ENCODE results near the gene INTS1.
"Not testable (repeated sequence)": the region's sequence is repeated elsewhere in the genome, so short reads cannot be mapped to it uniquely, and the experiment has no call there.

Gene INTS1

DNA sequence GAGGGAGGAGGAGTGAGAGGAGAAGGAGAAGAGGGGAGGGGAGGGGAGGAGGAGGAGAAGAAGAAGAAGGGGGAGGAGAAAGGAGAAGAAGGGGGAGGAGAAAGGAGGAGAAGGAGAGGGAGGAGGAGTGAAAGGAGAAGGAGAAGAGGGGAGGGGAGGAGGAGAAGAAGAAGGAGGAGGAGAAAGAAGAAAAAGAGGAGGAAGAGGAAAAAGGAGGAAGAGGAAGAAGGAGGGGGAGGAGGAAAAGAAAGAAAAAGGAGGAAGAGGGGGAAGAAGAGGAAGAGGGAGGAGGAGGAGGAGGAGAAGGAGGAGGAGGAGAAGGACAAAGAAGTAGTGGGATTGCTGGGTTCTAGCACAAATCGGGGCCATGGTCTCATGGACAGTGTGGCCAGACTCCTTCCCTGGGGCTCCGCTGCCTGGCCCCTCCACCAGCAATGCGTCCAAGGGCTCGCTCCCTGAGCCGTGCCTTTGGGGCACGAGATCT, 22.1 kb upstream of the INTS1 start:
- H3K4me3 ChIP-seq (ENCODE audit: low read length): no peak overlapping the region
- no peak for DNase-seq (ENCODE audit: low read depth)
- TF ChIP-seq, protein P1, sequence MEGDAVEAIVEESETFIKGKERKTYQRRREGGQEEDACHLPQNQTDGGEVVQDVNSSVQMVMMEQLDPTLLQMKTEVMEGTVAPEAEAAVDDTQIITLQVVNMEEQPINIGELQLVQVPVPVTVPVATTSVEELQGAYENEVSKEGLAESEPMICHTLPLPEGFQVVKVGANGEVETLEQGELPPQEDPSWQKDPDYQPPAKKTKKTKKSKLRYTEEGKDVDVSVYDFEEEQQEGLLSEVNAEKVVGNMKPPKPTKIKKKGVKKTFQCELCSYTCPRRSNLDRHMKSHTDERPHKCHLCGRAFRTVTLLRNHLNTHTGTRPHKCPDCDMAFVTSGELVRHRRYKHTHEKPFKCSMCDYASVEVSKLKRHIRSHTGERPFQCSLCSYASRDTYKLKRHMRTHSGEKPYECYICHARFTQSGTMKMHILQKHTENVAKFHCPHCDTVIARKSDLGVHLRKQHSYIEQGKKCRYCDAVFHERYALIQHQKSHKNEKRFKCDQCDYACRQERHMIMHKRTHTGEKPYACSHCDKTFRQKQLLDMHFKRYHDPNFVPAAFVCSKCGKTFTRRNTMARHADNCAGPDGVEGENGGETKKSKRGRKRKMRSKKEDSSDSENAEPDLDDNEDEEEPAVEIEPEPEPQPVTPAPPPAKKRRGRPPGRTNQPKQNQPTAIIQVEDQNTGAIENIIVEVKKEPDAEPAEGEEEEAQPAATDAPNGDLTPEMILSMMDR (IDR thresholded peaks at IDR 0.05; ENCODE audit: insufficient read depth, low read depth, low read length, missing control alignments): no peak

DNA sequence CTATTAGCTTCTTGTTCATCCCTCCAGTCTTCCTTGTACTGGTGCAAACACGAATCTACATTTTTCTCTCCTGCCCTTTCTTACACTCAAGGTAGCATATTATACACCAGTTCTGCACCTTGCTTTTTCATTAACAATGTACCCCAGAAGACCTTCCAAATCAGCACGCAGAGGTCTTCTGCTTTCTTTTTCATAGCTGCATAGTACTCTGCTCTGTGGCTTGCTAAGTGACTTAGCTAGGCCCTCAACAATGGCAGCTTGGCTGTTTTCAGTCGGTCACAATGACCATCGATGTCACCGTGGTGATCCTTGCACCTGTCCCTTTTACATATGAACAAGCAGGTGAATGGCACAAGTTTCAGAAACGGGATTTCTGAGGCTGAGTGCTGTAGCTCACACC, 21.2 kb upstream of the INTS1 start:
- TF ChIP-seq, protein P1 (IDR thresholded peaks at IDR 0.05; ENCODE audit: insufficient read depth, low read depth, low read length, missing control alignments): no peak

DNA sequence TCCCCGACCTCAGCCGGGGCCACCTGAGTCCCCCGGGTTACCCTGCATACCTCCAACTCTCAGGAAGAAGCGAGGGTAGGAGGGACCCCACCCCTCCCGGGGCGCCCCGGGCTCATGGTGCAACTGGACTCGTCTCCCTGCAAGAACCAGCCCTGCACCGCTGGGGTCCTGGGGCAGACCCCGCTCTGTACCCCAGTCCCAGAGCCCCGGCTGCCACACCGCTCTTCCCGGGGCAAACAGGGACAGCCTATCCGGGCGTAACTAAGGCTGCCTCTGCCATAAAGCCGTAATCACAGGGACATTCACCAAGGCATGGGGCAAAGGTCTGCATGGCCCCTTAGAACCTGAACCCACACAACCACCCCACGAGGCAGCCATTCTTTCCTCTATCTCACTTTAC, 19.7 kb upstream of the INTS1 start:
- TF ChIP-seq, protein P1 (IDR thresholded peaks at IDR 0.05; ENCODE audit: insufficient read depth, low read depth, low read length, missing control alignments): no peak
- no peak for DNase-seq (ENCODE audit: low read depth)
- H3K4me3 ChIP-seq (ENCODE audit: low read length): no peak overlapping the region

More for the DNA sequence above, 21.2 kb upstream of the INTS1 start:
- no peak overlapping the region for H3K4me3 ChIP-seq (ENCODE audit: low read length)
- DNase-seq (ENCODE audit: low read depth): no peak

DNA sequence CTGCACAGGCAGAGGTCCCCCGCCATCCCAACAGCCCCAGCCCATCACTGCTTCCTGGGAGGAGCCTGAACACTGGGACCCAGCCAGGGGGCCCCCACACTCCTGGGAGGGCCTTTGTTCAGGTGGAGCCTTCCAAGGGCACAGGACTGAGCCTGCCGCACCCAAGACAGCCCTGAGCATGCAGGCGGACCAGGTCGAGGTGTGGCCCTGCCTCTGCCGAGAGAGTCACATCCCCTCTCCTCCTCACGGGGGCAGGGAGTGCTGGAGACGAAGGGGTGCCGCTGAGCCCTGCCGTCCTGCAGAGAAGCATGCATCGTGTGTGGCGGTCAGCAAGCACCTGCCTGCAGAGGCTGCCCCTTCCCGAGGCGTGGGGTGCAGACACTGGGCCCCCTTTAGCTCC, 19.0 kb upstream of the INTS1 start:
- DNase-seq (ENCODE audit: low read depth): no peak
- H3K4me3 ChIP-seq (ENCODE audit: low read length): no peak overlapping the region
- TF ChIP-seq, protein P1 (IDR thresholded peaks at IDR 0.05; ENCODE audit: insufficient read depth, low read depth, low read length, missing control alignments): no peak

DNA sequence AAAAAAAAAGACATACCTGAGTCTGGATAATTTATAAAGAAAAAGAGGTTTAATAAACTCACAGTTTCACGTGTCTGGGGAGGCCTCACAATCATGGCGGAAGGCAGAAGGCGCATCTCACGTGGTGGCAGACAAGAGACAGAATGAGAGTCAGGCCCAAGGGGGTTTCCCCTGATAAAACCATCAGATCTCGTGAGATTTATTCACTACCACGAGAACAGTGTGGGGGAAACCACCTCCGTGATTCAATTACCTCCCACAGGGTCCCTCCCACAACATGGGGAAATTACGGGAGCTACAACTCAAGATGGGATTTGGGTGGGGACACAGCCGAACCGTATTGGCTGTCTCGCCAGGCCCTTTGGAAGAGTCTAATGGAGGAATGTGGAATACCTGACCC, 17.3 kb upstream of the INTS1 start:
- DNase-seq (ENCODE audit: low read depth): no peak
- H3K4me3 ChIP-seq (ENCODE audit: low read length): no peak overlapping the region
- TF ChIP-seq, protein P1 (IDR thresholded peaks at IDR 0.05; ENCODE audit: insufficient read depth, low read depth, low read length, missing control alignments): no peak

DNA sequence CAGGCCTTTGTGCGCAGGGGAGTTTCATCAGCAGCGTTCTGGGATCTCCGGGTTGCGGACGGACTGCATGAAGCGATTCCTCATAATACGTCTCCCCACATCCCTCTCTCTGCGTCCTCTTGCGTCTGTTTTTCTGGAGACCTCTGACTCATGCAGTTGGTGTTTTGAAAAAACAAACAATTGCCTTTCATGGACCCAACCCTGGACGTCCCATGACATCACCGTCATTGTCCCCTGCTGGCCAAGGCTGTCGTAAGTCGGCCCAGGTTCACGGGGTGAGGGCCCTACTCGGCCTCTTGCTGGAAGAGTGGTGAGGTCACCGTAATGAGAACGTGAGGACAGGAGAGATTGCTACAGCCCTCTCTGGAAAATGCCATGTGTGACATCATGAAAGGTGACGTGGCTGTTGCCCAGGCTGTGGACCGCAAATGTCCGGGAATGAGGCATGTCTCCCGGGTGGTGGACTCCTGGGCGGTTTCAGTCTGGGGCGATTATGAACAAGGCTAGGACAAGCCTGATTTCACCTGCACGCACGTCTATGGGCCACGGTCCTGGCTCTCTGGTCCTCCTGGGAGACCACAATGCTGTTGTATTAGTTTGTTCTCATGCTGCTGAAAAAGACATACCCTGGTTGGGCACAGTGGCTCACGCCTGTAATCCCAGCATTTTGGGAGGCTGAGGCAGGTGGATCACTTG, 16.5 kb upstream of the INTS1 start:
- TF ChIP-seq, protein P1 (IDR thresholded peaks at IDR 0.05; ENCODE audit: insufficient read depth, low read depth, low read length, missing control alignments): no peak
- no peak overlapping the region for H3K4me3 ChIP-seq (ENCODE audit: low read length)
- peak; percentile 45 for DNase-seq (ENCODE audit: low read depth)

DNA sequence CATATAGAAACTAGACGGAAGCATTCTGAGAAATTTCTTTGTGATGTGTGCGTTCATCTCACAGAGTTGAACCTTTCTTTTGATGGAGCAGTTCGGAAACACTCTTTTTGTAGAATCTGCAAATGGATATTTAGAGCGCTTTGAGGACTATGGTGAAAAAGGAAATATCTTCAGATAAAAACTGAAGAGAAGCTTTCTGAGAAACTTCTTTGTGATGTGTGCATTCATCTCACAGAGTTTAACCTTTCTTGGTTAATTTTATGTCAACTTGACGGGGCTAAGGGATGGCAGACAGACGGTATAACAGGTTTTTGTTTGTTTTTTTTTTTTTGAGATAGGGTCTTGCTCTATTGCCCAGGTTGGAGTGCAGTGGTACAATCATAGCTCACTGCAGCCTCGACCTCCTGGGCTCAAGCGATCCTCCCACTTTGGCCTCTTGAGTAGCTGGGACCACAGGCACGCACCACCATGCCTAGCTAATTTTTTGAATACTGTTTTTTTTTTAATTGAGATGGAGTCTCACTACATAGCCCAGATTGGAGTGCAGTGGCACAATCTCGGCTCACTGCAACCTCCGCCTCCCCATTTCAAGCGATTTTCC, 15.2 kb upstream of the INTS1 start:
- H3K4me3 ChIP-seq (ENCODE audit: low read length); DNase-seq (ENCODE audit: low read depth): not testable (repeated sequence)

Measured in epithelial cell of esophagus (primary cell).